22Rv1 (cell line): ENCODE data around the gene MED26.

Experiments used
- ZFX ChIP-seq: fragments of 450-650 bp; IDR thresholded peaks from 2 replicates; pipeline ENCODE4 v1.6.1; 2017; ENCODE audit warnings: antibody characterized with exemption, borderline replicate concordance
- TF ChIP-seq, protein P1 (sequence below): fragments of 450-650 bp; IDR thresholded peaks from 2 replicates; pipeline ENCODE4 v1.5.1; 2017; ENCODE audit warnings: mild to moderate bottlenecking

DNA sequence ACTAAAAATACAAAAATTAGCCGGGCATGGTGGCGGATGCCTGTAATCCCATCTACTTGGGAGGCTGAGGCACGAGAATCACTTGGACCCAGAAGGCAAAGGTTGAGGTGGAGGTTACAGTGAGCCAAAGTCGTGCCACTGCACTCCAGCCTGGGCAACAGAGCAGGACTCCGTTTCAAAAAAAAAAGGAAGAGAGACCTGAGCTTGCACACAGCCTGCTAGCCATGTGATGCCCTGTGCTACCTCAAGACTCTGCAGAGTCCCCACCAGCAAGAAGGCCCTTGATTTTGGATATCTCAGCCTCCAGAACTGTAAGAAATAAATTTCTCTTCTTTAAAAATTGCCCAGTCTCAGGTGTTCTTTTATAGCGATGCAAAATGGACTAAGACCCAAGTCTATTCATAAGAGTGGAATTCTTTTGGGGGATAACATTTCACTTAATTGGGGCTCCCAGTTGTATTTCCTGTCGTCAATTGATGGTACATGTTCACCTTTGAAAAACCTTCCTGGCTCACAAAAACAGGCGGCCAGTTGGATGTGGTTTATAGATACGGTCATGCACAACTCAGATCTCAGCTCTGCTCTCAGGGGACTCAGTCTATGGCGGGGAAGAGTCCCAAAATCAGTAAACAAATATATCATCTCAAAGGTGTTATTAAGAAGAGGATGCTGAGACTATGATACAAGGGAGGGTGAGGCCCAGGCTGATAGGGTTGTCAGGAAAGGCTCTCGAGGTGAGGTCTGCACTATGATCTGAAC lies 83.4 kb downstream of the MED26 start:
- TF ChIP-seq, protein P1, sequence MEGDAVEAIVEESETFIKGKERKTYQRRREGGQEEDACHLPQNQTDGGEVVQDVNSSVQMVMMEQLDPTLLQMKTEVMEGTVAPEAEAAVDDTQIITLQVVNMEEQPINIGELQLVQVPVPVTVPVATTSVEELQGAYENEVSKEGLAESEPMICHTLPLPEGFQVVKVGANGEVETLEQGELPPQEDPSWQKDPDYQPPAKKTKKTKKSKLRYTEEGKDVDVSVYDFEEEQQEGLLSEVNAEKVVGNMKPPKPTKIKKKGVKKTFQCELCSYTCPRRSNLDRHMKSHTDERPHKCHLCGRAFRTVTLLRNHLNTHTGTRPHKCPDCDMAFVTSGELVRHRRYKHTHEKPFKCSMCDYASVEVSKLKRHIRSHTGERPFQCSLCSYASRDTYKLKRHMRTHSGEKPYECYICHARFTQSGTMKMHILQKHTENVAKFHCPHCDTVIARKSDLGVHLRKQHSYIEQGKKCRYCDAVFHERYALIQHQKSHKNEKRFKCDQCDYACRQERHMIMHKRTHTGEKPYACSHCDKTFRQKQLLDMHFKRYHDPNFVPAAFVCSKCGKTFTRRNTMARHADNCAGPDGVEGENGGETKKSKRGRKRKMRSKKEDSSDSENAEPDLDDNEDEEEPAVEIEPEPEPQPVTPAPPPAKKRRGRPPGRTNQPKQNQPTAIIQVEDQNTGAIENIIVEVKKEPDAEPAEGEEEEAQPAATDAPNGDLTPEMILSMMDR, result no peak
- no peak for TF ChIP-seq ZFX
